Measurements from ENCODE around the gene GHR.

- TF ChIP-seq CTCF (IDR thresholded peaks at IDR 0.05; ENCODE audit: low read length) (no peak), EZH2 (optimal IDR thresholded peaks at IDR 0.05; ENCODE audit: low read depth, low read length) (no peak), EZH2phosphoT487 (IDR thresholded peaks at IDR 0.05; ENCODE audit: low read length) (no peak)
Observed at GRCh38 chr5:42668254-42668653, 245.0 kb downstream of the GHR start.
